Cortex of kidney (tissue), 1 donor: ENCODE measurements around the gene TTC16.

Experiments
- DNase-seq: peaks from one replicate; lab custom pipeline; 2025; lab: John Stamatoyannopoulos, UW

The TTC16 gene

GRCh38 chr9:127722055-127722745 lies 6.3 kb downstream of the TTC16 start:
- no peak for DNase-seq

DNA sequence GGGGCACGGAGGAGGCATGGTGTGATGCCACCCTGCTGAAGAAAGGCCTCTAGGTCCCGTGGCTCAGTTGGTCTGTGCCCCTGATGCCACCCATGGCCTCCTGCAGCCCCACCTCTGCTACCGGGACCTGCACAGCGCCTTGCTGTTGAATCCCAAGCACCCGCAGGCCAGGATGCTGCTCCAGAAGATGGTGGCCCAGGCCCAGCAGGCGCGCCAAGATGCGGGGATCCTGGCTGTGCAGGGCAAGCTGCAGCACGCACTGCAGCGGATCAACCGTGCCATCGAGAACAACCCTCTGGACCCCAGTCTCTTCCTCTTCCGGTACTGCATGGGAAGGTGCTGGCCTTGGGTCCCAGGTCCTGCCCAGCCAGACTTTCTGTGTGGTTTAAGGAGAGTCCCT lies 7.1 kb downstream of the TTC16 start:
- no peak for DNase-seq

- no peak for DNase-seq
Observed at GRCh38 chr9:127723444-127723843, 7.6 kb downstream of the TTC16 start.

- DNase-seq = no peak
Observed at GRCh38 chr9:127724012-127724411, 8.1 kb downstream of the TTC16 start.

DNA sequence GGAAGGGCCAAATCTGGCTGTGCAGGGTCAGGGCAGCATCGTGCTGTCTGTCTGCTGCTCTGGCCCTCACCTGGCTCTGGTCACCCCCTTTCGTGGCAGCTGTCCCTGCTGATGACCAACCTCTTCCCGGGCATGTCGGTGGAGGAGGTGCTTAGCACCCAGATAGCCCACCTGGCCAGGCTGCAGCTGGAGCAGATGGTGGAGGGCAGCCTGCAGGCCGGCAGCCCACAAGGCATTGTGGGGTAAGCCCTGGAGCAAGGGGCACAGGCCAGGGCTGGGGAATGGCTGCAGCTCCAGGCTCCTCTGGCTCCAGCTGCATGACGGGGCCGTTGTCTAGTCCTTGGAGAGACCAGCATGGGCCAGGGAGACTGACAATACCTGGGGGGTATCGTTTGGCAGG lies 11.0 kb downstream of the TTC16 start:
- DNase-seq = no peak

GRCh38 chr9:127728808-127729207 lies 12.9 kb downstream of the TTC16 start:
- DNase-seq = no peak

DNA sequence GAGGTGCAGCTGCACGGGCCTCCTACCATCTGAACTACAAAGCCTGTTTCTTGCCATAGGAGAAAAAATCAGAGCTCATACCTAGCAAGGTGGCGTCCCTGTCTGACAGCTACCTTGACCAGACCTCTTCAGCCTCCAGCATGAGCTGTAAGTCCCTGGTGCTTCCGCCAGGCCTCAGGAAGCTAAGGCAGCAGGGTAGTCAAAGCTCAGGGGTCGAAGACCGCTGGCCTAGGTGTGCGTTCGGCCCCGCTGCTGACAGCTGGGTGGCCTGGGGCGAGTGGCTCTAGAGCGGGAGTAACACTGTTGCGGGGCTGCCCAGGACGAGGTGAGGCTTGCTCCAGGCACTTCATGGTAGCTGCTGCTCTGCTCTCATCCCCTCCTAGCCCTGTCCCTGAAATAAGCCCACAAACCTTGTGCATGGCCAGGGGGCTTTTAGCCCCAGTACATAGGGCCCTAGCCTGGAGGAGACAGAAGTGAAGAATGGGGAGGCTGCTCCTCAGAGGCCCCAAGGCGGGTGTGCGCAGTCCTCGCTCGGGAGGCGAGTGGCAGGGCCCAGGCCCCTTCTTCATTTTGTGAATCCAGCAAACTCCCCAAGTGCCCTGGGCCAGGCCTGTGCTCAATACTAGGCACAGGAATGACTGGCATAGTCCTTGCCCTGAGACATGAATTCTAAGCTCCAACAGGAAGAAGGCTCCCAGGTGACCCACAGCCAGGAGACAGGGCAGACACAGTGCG lies 13.8 kb downstream of the TTC16 start:
- DNase-seq = no peak

DNA sequence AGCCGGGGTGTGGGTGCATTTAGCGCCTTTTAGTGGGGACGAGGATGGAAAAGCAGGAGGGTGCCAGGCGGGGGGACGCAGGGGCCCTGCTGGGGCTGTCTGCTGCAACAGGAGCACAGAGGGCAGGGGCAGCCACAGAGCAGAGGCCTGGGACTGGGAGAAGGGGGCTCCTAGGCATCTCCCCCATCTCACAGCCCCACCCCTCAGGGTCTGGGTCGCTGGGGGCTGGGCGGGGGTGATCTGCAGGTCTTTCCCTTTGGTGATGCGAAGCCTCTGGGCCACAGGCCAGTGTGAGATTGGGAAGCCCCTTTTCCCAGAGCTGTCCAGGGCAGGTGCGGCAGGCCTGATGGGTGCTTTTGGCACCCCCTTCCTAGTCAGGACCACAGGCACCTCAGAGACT lies 14.4 kb downstream of the TTC16 start:
- no peak for DNase-seq

DNA sequence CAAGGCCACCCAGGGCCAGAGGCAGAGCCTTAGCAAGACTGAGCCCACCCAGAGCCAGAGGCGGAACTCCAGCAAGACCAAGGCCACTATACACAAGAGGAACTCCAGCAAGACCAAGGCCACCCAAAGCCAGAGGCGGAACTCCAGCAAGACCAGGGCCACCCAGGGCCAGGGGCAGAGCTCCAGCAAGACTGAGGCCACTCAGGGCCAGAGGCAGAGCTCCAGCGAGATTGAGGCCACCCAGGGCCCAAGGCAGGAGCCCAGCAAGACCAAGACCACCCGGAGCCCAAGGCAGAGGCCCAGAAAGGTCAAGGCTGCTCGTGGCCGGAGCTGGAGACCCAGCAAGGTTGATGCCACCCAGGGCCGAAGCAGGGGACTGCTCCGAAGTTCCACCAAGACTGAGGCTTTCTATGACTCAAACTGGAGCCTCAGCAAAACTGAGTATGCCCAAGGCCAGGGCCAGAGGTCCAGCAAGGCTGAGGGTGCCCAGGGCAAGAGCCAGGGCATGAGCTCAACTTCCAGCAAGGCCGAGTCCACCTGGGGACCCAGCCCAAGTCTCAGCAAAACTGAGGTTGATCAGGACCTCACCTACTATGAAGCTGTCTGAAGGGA lies 15.0 kb downstream of the TTC16 start:
- no peak for DNase-seq

DNA sequence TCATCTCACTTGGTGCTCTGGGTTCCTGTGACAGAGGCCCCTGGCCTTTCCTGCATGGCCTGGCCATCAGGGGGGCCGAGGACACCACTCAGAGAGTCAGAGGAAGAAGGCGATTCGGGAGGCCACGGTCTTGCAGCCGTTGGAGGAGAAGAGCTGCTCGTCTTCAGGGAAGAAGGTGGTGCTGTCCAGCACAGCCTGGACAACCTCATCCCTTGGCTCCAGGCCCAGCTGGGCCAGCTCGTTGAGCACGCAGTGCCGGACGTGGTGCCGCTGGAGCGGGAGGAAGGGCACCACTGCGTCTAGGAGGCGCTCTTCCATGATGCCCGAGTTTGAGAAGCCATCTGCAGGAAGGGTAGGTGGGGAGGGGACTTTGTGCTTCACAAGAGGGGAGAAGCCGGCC lies 16.1 kb downstream of the TTC16 start:
- DNase-seq = no peak

DNA sequence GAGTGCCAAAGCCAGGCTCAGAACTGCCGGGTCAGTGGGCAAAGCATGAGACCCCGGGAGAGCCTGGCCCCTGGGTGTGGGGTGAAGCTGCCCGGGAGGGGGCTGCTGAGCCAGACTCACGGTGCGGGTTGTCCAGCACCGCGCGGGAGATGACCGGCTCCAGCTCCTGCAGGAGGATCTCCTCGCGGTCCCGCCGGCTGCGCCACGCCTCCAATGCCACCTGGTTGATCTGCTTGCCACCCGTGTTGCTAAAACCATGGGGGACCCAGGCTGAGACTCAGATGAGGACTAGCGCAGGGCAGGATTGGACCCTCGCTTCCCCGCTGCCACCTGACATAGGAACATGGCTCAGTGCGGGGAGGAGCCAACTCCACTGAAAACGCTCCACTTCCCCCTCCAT lies 16.6 kb downstream of the TTC16 start:
- no peak for DNase-seq

- no peak for DNase-seq
Observed at GRCh38 chr9:127733614-127734013, 17.7 kb downstream of the TTC16 start.

GRCh38 chr9:127734247-127734746 lies 18.4 kb downstream of the TTC16 start:
- no peak for DNase-seq

DNA sequence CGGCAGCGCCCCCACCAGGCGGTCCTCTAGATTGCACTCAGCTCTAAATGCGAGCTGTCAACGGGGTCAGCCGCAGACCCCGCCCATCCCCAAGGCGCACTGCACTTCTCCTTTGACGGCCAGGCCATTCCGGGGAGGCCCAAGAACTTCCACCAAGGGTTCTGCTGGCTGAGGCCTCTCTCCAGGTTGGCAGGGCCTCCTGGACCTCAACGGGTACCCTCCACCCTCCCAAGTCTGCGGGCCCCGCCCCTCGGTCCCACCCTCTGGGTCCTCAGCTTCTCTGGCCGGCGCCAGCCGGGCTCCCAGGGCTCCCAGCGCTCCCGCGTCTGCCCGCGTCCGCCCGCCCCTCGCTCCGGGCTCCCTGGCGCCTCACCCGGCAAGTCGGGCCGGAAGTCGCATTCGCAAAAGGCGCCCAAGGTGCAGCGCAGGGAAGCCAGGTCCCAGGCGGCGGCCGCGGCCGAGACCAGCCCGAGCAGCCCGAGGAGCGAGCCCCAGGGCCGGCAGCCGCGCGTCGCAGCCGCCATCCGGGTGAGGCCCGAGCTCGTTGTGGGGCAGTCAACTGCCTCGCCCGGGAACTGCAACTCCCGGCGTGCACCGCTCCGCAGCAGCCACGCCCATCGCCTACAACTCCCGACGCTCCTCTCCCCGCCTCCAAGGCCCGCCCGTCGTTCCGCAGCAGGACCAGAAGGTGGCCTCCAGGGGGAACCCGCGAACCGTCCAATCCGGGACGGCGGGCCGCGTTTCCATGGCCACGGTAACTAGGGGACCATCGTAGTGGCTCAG lies 19.1 kb downstream of the TTC16 start, which contains the start of gene TOR2A:
Gene TOR2A, minus strand, starts transcription at position 548 of the 783 bp plus-strand sequence. Its CDS starts 24 bp downstream, at position 524.
- DNase-seq = no peak

- no peak for DNase-seq
Observed at GRCh38 chr9:127735530-127736185, 19.8 kb downstream of the TTC16 start.

DNA sequence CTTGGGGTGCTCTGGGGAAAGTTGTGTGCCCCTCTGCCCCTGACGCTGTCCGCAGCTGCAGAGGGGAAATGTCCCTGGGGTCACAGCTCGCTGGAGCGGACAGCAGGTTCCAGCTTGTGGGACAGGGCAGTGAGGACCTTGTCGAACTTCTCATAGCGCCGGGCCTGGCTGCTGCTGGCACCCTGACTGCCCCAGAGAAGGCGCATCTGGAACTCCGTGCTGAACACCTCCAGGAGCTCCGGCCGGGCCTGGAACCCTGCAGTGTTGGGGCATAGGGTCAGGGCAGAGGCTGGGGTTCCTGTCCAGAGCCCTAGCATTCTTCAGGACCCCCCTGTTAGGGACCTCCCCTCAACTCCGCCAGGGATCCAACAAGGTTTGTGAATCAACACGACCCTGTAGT lies 22.8 kb downstream of the TTC16 start:
- no peak for DNase-seq

GRCh38 chr9:127739614-127740330 lies 23.9 kb downstream of the TTC16 start:
- DNase-seq = no peak

GRCh38 chr9:127741831-127742434 lies 26.1 kb downstream of the TTC16 start:
- DNase-seq = no peak

GRCh38 chr9:127742435-127743088 lies 26.7 kb downstream of the TTC16 start:
- no peak for DNase-seq
